Measurements from ENCODE around the gene TMEM151B. TPM values are rescaled to one million over a fixed set of nuclear protein-coding genes. Genes with fewer than 3 reads are reported as not detected.

The TMEM151B gene
- total RNA-seq, 1 experiment from 2014 or later = 9.9 TPM

DNA sequence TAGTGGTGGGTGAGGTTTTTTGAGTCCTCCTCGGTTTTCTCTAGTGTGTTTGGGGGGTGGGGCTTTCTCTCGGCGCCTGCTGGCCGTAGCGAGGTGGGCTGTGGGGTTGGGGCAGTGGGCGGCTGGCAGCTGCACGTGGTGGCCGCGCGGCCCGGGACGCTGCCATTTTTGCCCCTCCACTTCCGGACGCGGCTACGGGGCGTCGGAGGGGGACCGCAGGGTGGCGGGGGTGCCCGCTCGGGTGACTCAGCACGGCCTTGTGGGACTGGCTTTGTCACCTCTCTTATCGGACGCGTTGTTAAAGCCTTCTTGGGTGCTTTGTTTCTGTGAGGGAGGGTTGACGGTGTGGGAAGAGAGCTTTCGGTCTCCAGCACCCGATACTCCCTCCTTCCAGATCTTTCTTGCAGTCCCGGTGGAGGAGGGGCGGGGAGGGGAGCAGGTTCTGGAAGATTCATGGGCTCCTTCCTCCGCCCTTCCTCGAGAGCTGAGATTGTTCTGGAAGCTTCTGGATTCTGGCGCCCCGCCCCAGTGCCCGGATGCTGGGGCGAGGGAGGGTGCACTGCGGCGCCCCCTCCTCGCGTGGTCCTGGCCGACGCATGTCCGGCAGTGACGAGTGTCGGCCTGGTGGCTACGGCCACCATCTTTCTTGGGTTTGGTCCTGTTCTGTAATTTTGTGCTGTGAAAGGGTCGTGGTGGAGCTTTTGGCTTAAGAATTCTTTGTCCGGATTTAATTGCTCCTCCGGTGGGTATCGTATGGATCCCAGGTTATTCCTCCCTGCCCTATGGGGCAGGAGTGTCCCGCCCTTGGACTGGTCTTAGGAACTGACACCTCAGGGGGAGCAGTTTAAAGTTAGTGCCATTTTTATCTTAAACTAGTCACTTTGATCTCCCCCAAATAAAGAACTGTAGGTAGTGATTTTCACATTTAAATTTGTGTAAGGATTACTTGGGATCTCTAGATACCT lies 22.6 kb upstream of the TMEM151B start:
- Histone ChIP-seq H3K4me1 (ENCODE audit: insufficient read depth, low read length, poor library complexity, severe bottlenecking) (peaks cover 20% of the 10 kb centered on the region), H3K36me3 (ENCODE audit: insufficient read depth, low read length, poor library complexity, severe bottlenecking) (peaks cover 48% of the 10 kb centered on the region), H3K9me3 (ENCODE audit: low read depth, low read length, poor library complexity, severe bottlenecking) (no peaks in the 10 kb centered on the region), H3K27ac (ENCODE audit: low read depth, low read length, poor library complexity, severe bottlenecking) (peak overlapping the region; percentile 95), H3K4me3 (ENCODE audit: low read depth, low read length, poor library complexity, severe bottlenecking) (peak overlapping the region; percentile 80), H3K27me3 (replicated peaks; ENCODE audit: insufficient read depth, low read depth, low read length, poor library complexity) (no peaks in the 10 kb centered on the region)
- peak; percentile 65 for DNase-seq (ENCODE audit: low spot score)
- BruUV-seq (replicated peaks) = no TSS peak
- TF ChIP-seq EZH2 (IDR thresholded peaks at IDR 0.05; ENCODE audit: borderline replicate concordance, low read depth, low read length, poor library complexity, severe bottlenecking) = no peak
- TF ChIP-seq, protein P1, sequence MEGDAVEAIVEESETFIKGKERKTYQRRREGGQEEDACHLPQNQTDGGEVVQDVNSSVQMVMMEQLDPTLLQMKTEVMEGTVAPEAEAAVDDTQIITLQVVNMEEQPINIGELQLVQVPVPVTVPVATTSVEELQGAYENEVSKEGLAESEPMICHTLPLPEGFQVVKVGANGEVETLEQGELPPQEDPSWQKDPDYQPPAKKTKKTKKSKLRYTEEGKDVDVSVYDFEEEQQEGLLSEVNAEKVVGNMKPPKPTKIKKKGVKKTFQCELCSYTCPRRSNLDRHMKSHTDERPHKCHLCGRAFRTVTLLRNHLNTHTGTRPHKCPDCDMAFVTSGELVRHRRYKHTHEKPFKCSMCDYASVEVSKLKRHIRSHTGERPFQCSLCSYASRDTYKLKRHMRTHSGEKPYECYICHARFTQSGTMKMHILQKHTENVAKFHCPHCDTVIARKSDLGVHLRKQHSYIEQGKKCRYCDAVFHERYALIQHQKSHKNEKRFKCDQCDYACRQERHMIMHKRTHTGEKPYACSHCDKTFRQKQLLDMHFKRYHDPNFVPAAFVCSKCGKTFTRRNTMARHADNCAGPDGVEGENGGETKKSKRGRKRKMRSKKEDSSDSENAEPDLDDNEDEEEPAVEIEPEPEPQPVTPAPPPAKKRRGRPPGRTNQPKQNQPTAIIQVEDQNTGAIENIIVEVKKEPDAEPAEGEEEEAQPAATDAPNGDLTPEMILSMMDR (conservative IDR thresholded peaks at IDR 0.05; ENCODE audit: low read depth, low read length) = no peak
- intact Hi-C loops (cut with micrococcal nuclease; ENCODE audit: unreplicated experiment) = no loop called here
- POLR2A ChIA-PET (ENCODE audit: low non-redundant PET) = interaction anchor here (0.5 to 1.3 kb wide), 5 partner anchors 9 to 130 kb away, joined by 3 to 9 read pairs (median 5); partner anchors contain the start of gene SLC35B2
- CTCF ChIA-PET = interaction anchor here (0.6 to 1.0 kb wide), 2 partner anchors 9 to 19 kb away, joined by 3 to 4 read pairs; partner anchors contain the start of gene SLC35B2

DNA sequence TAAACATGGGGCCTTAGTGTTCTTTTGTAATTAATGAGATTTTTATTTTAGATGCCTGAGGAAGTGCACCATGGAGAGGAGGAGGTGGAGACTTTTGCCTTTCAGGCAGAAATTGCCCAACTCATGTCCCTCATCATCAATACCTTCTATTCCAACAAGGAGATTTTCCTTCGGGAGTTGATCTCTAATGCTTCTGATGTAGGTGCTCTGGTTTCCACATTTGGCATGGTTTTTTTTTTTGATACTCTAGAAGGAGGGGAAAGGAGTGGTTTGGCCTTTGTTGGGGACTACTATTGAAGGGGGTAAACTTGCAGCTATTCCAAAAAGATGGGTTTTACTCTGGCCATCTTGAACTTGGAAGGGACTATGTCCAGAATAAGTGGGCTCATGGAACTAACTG lies 21.7 kb upstream of the TMEM151B start:
- Histone ChIP-seq H3K36me3 (ENCODE audit: insufficient read depth, low read length, poor library complexity, severe bottlenecking) (peaks cover 58% of the 10 kb centered on the region), H3K27ac (ENCODE audit: low read depth, low read length, poor library complexity, severe bottlenecking) (peak overlapping the region; percentile 95), H3K4me1 (ENCODE audit: insufficient read depth, low read length, poor library complexity, severe bottlenecking) (peaks cover 20% of the 10 kb centered on the region), H3K9me3 (ENCODE audit: low read depth, low read length, poor library complexity, severe bottlenecking) (no peaks in the 10 kb centered on the region), H3K27me3 (replicated peaks; ENCODE audit: insufficient read depth, low read depth, low read length, poor library complexity) (no peaks in the 10 kb centered on the region), H3K4me3 (ENCODE audit: low read depth, low read length, poor library complexity, severe bottlenecking) (peak overlapping the region; percentile 80)
- ChIA-PET CTCF (no interaction called here), POLR2A (ENCODE audit: low non-redundant PET) (no interaction called here)
- no peak for TF ChIP-seq EZH2 (IDR thresholded peaks at IDR 0.05; ENCODE audit: borderline replicate concordance, low read depth, low read length, poor library complexity, severe bottlenecking)
- TF ChIP-seq, protein P1 (conservative IDR thresholded peaks at IDR 0.05; ENCODE audit: low read depth, low read length) = no peak
- DNase-seq (ENCODE audit: low spot score) = no peak
- no TSS peak for BruUV-seq (replicated peaks)
- intact Hi-C loops (cut with micrococcal nuclease; ENCODE audit: unreplicated experiment) = no loop called here

DNA sequence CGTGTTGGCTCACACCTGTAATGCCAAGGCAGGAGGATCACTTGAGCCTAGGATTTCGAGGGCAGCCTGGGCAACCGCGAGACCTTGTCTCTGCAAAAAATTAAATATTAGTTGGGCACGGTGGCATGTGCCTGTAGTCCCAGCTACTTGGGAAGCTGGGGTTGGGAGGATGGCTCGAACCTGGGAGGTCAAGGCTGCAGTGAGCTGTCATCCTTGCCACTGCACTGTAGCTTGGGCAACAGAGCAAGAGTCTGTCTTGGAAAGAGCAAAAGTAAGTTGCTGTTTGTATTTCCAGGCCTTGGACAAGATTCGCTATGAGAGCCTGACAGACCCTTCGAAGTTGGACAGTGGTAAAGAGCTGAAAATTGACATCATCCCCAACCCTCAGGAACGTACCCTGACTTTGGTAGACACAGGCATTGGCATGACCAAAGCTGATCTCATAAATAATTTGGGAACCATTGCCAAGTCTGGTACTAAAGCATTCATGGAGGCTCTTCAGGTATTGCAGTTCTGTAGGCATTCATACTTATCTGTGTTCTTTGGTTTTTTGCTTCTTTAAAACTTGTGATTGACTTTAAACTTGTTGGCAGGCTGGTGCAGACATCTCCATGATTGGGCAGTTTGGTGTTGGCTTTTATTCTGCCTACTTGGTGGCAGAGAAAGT lies 21.0 kb upstream of the TMEM151B start:
- TF ChIP-seq, protein P1 (conservative IDR thresholded peaks at IDR 0.05; ENCODE audit: low read depth, low read length) = no peak
- ChIA-PET POLR2A (ENCODE audit: low non-redundant PET) (no interaction called here), CTCF (no interaction called here)
- Histone ChIP-seq H3K9me3 (ENCODE audit: low read depth, low read length, poor library complexity, severe bottlenecking) (no peaks in the 10 kb centered on the region), H3K4me1 (ENCODE audit: insufficient read depth, low read length, poor library complexity, severe bottlenecking) (peaks cover 20% of the 10 kb centered on the region), H3K4me3 (ENCODE audit: low read depth, low read length, poor library complexity, severe bottlenecking) (peak overlapping the region; percentile 80), H3K36me3 (ENCODE audit: insufficient read depth, low read length, poor library complexity, severe bottlenecking) (peaks cover 64% of the 10 kb centered on the region), H3K27me3 (replicated peaks; ENCODE audit: insufficient read depth, low read depth, low read length, poor library complexity) (no peaks in the 10 kb centered on the region), H3K27ac (ENCODE audit: low read depth, low read length, poor library complexity, severe bottlenecking) (peak overlapping the region; percentile 30)
- no peak for DNase-seq (ENCODE audit: low spot score)
- intact Hi-C loops (cut with micrococcal nuclease; ENCODE audit: unreplicated experiment) = no loop called here
- BruUV-seq (replicated peaks) = no TSS peak
